HCEC 1CT (cell line): ENCODE results near the gene SYNE2.
A peak's percentile ranks its signal among the peaks of the same experiment; 100 is the strongest.
"Not testable (repeated sequence)": the region's sequence is repeated elsewhere in the genome, so short reads cannot be mapped to it uniquely, and the experiment has no call there.

Experiments
- DNase-seq: peaks from one replicate; pipeline ENCODE4 v3.0.0-alpha.2; 2017

The SYNE2 gene

DNA sequence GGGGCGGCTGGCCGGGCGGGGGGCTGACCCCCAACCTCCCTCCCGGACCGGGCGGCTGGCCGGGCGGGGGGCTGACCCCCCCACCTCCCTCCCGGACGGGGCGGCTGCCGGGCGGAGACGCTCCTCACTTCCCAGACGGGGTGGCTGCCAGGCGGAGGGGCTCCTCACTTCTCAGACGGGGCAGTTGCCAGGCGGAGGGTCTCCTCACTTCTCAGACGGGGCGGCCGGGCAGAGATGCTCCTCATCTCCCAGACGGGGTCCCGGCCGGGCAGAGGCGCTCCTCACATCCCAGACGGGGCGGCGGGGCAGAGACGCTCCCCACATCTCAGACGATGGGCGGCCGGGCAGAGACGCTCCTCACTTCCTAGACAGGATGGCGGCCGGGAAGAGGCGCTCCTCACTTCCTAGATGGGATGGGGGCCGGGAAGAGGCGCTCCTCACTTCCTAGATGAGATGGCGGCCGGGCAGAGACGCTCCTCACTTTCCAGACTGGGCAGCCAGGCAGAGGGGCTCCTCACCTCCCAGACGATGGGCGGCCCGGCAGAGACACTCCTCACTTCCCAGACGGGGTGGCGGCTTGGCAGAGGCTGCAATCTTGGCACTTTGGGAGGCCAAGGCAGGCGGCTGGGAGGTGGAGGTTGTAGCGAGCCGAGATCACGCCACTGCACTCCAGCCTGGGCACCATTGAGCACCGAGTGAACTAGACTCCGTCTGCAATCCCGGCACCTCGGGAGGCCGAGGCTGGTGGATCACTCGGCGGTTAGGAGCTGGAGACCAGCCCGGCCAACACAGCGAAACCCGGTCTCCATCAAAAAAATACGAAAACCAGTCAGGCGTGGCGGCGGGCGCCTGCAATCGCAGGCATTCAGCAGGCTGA lies 185.3 kb downstream of the SYNE2 start:
- not testable (repeated sequence) for DNase-seq

DNA sequence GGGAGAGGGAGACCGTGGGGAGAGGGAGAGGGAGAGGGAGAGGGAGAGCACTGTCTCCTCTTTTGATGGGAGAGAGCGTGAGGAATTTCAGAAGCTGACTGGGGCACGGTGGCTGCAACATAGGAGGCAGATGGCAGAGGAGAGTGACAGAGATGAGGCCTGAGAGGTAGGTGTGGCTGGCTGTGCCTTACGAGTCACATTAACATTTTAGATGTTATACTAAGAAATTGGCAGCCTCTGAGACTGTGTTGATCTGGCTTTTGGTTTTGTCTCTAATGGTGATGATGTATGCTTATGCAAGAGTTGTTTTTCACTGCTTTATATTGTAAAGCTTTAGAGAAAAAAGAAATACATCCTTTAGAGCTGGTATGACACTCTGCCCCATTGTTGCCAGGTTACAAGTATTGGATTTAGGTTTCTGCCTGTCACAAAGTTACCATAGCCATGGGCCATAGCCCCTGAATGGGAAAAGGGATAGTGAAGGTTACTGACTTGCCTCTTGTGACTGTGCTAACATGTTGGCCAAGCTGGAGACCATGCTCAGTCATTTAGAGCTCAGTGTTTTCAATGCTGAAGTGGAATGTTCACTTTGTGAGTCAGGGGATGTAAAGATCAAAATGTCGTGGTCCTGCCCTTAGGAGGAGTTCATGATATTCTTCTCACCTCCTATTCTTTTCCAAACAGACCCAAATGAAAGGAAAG lies 186.2 kb downstream of the SYNE2 start:
- DNase-seq = peak; percentile 3

DNA sequence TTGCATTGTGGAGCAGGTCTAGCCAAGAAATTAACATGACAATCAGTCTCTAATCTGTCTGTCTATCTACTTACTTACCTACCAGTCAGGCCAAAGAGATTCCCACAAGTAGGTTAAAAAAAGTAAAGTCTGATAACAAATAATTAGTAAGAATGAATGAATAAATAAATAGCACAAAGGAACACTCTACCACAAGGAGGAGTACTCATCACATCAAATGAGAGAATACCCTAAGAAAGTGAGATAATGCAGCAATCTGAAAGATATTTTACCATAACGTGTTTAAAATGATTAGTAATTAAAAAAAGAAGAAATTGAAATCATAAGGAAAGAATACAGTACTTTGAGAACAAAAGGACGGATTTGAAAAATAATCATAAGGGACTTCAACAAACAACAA lies 187.2 kb downstream of the SYNE2 start:
- peak; percentile 22 for DNase-seq

DNA sequence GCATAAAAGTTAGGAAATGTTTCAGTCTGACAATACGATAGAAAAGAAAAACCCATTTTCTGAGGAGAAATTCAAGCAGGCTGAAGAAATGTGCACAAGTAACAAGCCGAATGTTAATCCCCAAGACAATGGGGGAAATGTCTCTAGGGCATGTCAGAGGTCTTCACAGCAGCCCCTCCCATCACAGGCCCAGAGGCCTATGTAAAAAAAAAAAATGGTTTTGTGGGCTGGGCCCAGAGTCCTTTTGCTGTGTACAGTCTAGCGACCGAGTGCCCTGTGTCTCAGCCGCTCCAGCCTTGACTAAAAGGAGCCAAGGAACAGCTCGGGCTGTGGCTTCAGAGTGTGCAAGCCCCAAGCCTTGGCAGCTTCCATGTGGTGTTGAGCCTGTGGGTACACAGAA lies 190.5 kb downstream of the SYNE2 start:
- not testable (repeated sequence) for DNase-seq

DNA sequence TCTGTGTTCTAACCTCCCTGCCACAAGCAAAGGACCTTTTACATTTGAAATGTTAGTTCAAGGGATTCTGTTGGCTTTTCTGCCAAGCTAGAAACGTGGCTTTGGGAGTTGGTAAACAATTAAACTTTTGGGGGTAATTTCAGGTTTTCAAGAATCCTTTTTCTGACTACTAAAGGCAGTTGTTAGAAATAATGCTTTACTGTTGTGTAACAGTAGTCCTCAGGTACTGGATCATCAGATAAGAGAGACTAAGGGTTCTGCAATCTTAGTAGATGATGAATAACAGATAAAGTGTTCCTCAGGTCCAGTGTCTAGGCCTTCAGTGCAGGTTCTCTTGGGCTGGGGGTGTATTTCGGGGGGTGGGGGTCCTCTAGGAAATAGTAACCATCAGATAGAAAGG lies 192.3 kb downstream of the SYNE2 start:
- DNase-seq = no peak

DNA sequence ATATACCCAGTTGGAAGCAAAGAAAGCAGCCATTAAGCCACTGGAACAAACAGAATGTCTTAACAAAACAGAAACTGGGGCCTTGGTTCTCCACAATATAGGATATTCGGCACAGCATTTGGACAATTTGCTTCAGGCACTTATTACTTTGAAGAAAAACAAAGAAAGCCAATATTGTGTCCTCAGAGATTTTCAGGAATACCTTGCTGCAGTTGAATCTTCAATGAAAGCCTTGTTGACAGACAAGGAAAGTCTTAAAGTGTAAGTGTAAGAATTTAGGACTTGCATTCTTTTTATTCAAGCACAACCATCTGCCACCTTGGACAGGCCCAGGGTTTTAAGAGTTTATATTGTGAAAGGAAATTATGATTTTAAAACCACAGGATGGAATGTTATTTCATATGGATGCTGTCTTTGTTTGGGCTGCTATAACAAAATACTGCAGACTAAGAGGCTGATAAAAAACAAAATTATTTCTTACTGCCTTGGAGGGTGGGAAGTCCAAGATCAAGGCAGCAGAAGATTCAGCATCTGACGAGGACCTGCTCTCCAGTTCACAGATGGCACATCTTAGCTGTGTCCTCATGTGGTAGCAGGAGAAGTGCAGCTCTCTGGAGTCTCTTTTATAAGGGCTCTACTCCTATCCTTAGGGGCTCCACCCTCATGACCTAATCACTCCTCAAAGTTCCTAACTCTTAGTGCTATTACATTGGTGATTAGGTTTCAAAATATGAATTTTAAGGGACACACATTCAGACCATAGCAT lies 197.0 kb downstream of the SYNE2 start:
- DNase-seq = no peak

DNA sequence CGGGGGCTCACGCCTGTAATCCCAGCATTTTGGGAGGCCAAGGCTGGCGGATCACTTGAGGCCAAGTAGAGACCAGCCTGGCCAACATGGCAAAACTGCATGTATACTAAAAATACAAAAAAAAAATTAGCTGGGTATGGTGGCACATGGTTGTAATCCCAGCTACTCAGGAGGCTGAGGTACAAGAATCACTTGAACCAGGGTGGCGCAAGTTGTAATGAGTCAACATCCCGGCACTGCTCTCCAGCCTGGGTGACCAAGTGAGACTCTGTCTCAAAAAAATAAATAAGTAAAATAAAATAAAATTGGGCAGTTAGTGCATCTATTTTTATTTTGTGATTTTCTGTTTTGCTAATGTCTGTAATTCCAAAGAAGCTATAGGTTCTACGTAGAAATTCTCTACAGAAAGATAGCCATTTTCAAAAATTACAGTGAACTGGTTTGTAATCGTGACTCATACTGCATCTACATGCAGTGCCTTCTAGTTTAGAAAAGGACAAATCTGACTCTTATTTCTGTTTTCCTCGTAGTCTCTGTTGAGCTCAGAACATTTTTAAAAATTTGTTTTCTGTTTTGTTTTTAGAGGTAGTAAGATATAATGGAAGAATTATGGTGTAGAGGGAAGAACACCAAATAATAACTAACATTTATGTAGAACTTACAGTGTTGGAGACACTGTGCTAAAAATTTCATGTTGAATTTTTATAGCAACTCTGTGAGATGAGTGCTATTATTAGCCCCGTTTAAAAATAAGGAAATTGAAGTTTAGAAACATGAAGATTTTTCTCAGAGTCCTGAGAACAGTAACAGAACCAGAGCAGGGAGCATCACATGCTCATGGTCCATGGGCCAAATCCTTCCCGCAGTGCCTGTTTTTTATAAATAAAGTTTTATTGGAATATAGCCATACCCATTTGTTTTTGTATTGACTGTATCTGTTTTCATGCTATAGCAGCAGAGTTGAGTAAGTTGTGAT lies 201.2 kb downstream of the SYNE2 start:
- peak; percentile 45 for DNase-seq

DNA sequence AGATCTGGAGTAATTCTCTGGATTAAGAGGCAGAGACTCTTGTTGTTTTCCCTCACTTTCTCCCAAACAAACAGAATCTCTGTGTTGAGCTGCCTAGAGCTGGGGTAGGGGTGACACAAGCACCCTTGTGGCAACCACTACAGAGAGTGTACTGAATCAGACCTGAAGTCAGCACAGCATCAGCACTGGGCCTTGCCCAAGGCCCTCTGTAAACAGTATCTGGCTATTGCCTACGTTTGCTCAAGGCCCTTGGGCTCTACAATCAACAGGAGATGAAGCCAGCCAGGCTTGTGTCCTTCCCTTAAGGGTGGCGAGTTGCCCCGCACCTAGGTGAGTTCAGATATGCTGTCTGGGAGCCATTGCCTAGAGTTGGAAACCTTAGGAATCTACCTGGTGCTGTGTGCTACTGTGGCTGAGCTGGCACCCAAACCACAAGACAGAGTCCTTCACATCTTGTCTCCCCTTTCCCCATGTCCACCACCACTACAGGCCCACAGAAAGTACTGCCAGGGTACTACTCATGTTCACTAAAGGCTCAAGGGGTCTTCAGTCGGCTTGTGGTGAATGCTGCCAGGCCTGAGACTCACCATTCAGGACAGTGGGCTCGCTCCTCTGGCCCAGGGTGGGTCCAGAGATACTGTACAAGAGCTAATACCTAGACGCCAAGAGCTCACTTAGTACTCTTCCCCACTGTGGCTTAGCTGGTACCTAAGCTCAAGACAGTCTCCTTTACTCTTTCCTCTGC lies 206.8 kb downstream of the SYNE2 start:
- no peak for DNase-seq

DNA sequence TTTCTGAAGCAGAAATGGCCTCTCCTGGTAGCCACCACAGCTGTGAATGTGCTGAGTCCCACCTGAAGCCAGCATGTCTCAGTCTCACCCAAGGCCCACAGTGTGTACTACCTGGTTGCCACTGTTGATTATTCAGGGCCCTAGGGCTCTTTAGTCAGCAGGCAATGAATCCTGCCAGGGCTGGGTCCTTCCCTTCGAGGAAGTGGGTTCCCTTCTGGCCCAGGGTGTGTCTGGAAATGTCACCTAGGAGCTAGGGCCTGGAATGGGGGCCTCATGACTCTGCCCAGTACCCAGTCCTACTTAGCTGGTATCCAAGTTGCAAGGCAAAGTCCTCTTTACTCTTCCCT lies 207.4 kb downstream of the SYNE2 start:
- DNase-seq = no peak

DNA sequence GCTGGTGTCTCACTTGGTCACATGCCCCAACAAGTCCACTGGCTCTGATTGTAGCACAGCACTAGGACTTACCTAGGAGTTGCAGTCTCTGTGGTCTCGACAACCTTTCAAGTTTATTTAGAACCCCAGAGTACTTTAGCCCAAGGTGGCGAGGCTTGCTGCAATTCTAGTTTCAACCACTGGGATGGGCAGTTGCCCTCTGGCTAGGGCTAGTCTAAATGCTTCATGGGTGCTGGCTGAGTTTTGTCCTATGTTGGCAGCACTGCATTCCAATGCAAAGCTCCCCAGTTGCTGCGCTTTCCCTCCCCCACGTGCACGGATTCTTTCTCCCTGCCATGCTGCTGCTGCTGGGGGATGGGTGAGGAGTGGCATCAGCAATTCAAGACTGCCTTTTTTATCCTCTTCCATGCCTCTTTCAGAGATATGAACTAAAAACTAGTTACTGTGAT lies 207.9 kb downstream of the SYNE2 start:
- DNase-seq = peak; percentile 45

DNA sequence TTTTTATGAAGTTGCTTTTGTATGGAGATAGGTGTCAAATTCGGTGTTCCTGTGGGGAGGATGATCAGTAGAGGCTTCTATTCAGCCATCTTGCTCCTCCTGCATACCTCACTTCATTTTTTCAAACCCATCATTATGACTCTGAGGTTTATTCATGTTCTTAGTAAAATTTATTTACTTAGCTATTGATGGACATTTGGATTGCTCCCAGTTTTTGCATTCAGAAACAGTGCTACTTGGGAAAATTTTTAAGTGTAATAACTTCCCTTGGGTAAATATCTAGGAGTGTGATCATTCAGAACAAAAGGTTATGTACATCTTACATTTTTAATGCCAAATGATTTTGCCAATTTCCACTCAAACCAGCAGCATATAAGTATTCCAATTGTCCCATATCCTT lies 208.3 kb downstream of the SYNE2 start:
- no peak for DNase-seq

DNA sequence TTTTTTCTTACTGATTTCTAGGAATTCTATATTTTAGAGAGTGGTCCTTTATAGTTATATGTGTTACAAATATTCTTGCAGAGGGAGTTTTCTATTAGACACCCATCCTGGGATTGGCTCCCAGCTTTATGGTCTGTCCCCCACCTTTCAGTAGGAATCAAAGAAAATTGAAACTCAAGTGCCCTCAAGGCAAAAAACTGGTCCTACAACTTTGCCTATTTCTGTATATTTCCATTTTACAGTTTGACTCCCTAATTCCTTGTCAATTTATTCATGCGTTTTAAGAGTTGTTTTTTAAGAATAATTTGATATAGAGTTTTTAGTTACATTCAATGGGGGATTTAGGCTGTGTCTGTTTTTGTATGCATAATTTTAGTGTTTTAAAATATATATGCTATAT lies 208.9 kb downstream of the SYNE2 start:
- no peak for DNase-seq

DNA sequence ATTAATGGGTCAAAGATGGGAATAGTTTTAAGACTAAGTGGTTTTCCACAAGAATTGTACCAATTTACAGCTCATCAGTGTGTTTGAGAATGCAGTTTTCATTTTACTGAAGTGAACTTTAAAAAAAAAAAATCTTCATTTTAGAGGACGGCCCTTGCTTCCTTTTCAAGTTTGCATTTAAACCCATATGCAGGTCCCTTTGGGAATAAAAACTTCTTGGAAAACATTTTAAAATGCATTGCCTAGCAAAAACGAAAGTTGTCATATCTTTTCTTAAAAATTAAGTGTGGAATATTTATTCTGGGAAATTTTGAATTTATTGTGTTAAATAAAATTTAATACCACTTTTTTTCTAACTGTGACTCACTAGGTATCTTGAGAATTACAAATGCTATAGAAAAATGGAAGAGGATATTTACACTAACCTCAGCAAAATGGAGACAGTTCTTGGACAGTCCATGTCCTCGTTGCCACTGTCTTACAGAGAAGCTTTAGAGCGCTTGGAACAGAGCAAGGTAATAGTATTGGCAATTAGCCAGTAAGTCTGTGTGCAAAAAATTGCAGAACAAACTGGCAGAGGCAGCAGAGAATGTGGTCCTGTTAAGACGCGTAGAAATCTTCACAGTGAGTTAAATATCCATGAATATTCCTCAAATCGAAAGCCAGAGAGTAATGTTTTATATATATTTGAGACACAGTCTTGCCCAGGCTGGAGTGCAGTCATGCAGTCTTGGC lies 209.7 kb downstream of the SYNE2 start:
- no peak for DNase-seq

DNA sequence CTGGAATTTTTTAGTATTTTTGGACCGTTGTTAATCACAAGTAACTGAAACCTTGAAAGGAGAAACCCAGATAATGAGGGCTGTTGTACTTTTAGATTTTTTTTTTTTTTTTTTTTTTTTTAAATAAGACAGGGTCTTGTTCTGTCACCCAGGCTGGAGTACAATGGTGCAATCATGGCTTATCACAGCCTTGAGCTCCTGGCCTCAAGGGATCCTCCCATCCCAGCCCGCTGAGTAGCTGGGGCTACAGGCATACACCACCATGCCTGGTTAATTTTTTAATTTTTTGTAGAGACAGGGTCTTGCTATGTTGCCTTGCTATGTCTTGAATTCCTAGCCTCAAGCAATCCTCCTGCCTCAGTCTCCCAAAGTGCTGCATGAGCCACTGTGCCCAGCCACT lies 211.6 kb downstream of the SYNE2 start:
- DNase-seq = no peak

DNA sequence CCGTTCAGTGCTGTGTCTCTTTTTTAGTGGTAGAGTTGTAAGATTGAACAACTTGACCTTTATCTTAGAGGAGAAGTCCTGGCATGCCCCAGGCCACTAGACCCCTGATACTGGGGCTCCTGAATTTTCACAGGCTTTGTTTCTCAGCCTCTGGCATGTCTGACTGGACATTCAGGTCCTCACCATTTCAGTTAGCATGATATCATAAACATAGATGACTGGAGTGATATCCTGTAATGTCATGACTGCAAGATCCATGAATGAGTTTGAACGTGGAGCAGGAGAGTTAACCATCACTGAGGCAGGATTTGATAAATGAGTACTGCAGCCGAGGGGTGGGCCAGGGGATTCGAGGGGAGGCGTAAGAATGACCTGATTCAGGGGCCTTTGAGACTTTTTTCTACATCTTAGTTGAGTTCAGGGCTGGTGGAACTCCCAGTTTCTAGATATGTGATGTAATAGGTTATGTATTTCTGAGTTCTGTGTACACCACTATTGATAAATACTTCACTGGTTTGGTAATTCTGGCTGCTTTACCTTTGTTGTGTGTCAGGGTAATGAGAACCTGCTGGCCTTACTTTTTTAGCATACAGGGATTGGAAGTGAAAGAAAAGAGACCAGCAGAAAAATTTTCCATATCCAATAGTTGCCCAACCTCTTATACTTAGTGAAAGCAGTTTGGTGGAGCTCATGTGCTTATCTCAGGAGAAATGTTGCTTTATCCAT lies 217.0 kb downstream of the SYNE2 start:
- DNase-seq = no peak

DNA sequence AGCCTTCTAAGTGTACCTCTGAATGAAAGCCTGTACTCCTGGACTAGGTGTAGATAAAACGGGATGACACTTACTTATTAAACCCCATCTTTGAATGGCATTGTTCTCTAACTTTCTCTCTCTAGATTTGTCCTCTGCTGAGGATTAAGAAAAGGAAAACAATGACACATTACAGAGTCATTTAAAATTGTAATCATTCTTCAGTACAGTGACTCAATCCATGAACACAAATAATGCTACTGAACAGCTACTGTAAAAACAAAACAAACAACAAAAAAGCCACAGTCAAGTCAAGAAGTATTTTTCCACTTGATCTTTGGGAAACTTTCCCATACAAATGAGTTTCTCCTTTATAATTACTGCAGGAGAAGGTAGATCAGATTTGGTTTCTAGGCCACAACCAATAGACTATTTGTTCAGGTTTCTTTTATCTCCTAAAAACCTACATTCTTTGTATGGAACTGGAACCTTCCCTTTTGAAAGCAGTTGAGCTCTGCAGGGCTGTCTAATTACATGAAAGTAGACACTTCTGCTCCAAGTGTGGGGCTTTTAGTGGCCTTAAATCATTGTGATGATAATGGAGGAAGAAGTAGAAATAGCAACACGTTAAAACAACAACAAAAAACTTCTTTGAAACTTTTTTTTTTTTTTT lies 222.3 kb downstream of the SYNE2 start:
- peak; percentile 66 for DNase-seq

DNA sequence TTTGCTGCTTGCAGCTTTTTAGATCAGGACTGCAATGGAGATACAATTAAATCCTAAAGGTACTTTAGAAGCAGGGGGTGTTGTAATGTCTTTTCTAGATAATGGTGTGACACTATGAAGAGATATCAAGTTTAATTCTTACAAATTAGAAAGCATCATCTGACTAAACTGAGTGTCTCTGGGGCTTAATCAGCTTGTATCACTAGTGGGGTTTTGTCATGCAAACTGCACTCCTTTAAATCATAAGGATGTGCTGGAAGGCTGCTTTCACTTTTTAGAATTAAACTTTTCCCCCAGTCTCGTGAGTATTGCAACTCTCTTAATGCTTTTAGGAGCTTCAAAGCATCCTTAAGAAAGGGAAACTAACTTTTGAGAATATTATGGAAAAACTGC lies 222.8 kb downstream of the SYNE2 start:
- DNase-seq = no peak

DNA sequence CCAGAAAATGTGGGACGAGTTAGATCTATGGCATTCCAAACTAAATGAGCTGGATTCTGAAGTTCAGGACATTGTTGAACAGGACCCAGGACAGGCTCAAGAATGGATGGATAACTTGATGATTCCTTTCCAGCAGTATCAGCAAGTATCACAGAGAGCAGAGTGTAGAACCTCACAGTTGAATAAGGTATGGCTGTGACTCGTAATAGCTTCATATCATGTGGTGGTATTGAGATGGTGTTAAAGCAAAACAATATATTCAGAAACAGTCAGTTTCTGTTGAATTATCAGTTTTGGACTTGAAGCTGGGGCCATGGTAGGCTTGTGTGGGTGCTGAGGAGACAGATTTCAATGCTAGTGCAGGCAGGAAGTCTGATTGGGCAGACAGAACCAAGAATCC lies 227.6 kb downstream of the SYNE2 start:
- peak; percentile 9 for DNase-seq

DNA sequence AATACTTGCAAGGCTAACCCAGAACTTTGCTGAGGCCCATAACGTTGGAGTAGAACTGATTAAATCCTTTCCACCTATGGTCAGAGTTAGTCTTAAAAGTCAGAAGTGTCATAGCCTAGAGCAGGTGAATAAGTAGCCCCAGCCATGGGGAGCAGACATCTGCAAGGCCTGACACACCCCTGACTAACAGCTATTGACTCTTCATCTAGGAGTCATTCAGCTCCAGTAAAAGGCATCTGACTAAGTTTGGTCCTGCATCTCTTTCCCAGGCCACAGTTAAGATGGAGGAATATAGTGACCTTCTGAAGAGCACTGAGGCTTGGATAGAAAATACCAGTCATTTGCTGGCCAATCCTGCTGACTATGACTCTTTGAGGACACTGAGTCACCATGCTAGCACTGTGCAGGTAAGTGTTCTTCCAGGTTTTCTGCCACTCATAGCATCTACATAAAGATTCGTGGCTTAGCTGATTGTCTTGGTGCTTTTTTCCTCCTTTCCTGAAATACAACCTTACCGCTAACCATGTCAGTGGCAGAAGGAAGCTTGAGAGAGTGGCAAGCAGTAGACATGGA lies 228.5 kb downstream of the SYNE2 start:
- DNase-seq = peak; percentile 34
